ENCODE measurements around the gene SPECC1.
"Not testable (repeated sequence)": the region's sequence is repeated elsewhere in the genome, so short reads cannot be mapped to it uniquely, and the experiment has no call there.

The SPECC1 gene

DNA sequence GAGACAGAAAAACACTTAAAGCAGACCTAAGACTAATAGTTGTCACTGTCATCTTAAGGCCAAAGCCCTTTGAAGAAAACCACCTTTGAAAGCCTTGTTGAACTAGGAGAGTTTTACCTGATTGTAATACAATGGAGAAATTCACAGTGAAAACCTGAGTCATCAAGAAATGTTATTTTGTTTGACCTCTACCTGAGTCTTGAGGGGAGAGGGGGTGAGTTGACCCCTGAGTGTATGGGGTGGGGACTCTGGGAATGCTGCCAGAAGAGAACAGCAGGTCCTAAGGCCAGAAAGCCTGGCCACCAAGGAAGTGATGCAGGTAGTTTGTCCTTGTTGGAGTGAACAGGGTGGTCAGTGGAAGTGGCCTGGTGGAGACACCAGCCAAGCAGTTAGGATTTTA lies 204.3 kb downstream of the SPECC1 start:
- no peak for DNase-seq

DNA sequence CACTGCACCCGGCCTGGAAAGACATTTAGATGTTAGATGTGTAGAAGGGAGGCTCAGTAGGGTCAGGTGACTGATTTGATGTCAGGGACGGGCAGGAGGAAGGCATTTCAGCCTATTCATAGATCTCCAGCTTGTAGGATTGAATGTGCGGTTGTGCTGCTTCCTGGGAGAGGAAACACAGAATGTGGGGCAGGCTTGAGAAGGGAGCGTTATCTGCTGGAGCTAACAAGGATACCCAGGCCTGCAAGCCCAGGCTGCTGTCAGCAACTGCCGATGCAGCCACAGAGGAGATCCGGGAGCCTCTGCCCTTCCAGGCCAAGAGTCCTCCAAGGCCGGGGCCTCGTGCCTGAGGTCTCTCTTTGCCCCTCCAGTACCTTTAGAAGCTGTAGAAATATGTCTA lies 205.6 kb downstream of the SPECC1 start:
- DNase-seq = no peak

DNA sequence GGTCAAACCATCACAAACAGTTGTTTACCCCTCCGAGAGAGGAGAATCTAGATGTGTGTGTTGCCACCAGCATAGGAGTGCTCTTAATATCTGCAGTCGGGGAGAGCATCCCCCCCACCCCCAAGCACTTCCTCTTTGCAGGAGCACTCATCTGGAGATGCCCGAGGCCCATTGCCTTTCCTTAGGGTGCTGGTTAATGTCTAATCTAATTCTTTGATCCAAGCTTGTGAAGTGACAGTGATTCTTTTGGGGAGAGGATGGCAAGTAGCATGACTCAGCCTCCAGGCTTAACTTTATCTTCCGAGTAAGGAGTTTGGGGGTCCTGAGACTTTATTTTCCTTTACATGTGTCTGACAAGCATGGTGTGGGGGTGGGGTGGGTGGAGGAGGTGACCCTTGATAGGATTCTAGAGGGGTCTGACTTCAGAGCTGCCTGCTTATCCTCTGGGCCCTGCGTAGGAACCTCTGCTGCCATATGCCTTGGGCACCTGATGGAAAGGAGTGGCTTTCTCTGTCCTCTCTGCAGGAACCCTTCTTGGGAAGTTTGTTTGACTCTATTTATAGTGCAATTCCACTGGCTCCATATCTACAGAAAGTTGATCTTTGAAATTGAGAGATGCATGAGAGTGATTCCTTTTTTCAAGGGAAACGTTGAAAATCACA lies 207.1 kb downstream of the SPECC1 start:
- DNase-seq = no peak

DNA sequence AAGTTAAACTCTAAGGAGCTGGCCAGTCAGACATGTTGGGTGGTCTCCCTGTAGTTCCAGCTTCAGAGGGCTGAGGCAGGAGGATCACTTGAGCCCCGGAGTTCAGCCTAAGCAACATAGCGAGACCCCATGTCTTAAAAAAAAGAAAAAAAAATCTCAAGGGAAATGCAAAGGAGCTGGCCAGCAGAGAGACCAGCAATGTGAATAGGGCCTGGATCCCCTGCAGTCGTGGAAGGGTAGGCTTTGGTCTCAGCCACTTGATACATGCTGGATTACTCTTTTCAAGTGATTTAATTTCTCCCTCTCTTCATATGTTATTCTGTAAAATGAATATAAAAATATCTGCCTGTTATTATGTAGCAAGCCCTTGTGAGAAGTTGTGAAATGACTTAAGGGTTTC lies 207.7 kb downstream of the SPECC1 start:
- no peak for DNase-seq

DNA sequence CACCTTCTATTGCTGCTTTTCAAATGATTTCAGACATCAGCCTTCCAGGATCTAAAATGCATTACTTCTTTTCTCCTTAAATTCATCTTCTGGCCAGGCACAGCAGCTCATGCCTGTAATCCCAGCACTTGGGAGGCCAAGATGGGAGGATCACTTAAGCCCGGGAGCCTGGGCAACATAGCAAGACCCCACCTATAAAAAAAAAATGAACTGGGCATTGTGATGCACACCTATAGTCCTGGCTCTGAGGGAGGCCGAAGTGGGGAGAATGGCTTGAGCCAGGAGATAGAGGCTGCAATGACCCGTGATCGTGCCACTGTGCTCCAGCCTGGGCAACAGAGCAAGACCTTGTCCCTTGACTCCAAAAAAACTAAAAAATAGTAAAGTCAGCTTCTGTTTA lies 208.5 kb downstream of the SPECC1 start:
- DNase-seq = no peak

DNA sequence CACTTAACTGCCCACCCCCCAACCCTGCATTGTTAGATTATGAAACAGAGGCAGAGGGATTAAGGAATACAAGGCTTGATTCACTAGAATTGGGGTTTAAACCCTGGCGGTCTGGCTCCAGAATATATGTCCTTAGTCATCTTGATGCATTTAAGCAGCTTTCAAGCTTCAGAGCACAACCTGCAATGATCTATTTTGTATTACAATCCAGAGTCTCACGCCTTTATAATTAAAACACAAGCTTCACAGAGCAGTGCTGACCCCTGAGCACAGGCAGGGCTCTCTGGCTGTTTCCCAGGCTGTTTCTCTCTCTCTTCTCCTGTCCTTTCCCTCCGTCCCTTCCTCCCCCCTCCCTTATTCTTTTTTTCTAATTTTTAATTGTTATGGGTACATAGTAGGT lies 209.1 kb downstream of the SPECC1 start:
- DNase-seq = no peak

DNA sequence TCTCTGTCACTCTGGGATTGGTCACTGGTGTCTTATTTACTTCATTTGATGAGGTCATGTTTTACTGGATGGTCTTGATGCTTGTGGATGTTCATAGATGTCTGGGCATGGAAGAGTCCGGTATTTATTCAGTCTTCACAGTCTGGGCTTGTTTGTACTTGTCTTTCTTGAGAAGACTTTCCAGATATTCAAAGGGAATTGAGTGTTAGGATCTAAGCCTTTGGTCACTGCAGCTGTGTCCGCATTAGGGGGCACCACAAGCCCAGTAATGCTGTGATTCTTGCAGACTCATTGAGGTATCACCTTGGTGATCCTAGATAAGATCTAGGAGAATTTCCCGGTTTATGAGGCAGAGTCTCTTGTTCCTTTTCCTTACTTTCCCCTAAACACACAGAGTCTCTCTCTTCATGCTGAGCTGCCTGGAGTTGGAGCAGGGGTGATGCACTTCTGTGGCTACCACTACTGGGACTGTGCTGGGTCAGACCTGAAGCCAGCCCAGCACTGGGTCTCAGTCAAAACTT lies 214.7 kb downstream of the SPECC1 start:
- no peak for DNase-seq

DNA sequence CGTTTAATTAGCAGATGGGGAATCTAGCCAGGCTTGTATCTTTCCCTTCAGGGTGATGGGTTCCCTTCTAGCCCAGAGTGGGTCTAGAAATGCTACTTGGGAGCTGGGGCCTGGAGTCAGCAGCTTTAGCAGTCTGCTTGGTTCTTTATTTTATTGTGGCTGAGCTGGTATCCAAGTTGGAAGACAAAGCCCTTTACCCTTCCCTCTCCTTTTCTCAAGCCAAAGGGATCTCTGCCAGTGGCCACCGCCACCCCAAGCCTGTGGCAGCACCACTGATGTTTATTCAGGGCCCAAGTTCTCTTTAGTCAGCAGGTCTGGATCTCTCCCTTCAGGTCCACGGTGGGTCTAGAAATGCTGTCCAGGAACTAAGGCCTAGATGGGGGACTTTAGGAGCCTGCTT lies 215.2 kb downstream of the SPECC1 start:
- no peak for DNase-seq

DNA sequence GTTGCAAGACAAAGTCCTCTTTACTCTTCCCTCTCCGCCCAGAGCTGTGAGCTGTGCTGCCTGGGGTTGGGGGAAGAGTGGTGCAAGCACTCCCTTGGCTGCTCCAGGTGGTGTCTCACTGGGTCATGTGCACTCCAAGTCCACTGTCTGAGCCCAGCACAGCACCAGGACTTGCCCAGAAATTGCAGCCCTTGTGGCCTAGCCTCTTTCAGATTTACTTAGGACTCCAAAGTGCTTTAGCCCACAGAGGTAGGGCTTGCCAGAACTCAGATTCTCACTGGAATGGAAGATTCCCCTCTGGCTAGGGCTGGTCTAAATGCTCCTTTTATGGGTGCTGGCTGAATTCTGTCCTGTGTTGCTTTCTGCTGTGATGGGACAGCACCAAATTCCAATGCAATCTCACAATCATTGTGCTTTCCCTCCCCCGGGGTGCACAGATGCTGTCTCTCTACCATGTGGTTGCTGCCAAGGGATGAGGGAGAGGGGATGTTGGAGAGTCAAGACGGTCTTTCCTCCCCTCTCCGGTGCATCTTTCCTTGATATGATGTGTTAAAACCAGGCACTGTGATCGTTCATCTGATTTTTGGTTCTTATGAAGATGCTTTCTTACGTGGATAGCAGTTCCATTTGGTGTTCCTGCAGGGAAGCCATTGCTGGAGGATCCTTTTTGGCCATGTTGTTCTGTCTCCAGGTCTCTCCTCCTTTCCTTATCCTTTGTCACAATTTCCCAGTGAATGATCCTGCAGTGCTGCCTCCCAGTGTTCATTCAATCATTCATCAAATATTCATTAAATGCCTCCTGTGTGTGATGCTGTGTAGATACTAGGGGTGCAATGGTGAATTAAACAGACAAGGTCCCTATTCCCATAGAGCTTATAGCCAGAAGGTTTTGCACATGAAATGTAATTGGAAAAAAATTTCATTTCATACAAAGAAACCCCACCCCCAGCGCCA lies 216.3 kb downstream of the SPECC1 start:
- no peak for DNase-seq

DNA sequence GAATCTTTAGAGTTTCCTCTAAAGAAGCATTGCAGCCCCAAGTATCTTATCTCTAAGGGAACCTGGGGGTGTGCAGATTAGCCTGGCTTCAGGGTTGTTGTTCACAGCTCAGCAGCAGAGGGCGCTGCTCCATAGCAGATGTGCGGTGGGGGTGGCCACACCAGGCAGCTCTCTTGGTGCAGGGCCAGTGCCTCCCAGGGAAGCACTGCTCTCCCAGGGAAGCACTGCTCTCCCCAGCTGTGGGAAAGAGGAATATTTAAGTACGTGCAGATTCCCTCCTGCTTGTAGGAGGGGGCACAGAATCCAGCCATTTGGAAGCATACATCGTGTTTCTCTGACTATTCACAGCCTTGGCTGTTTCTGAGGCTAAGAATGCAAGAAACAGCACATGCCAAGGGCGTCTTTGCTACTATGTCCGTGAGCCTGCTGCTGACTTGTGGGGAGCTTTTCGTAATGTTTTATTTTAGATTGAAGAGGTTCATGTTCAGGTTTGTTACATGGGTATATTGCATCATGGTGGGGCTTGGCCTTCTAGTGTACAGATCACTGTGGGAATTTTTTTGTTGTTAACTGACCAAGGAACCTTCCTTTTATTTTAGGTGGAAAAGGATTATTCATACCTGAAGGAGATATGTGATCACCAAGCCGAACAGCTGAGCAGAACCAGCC lies 217.8 kb downstream of the SPECC1 start:
- DNase-seq = peak; percentile 64

DNA sequence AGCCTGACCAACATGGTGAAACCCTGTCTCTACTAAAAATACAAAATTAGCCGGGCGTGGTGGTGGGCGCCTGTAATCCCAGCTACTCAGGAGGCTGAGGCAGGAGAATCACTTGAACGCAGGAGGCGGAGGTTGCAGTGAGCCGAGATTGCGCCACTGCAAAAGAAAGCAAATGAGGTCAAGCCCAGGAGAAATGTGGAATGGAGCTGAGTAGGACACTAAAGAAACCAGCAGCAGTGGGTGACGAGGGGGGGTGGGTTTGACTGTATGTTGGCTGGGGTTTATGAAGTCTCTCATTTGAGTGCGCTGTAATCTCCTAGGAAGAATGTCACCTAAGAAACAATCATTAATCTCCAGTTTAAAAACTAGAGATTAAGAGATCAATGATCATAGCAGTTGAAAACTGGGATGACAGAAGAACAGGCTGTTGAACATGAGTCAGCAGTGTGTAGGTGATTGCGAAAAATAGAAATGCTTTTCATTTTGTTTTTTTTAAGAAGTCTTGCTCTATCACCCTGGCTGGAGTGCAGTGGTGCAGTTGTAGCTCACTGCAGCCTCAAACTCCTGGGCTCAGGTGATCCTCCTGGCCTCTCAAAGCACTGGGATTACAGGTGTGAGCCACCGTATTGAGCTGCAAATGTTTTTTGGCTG lies 218.7 kb downstream of the SPECC1 start:
- DNase-seq = not testable (repeated sequence)

DNA sequence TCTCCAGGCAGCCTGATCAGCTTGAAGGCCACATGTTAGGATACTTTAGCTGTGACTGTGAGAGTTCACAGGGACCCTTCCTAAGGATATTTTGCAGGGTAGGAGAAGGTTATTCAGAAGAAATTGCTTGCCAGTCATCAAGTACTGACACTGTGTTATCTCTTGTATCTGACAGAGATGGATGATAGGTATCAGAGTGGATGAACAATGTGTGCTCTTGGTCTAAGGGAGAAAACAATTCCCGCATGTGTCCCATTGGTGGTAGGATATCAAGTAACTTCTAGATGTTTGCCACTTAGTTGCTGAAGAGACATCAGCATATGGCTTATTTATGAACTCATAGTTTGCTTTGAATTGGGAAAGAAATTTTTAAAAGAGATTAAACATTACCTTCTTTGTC lies 219.3 kb downstream of the SPECC1 start:
- DNase-seq = no peak

DNA sequence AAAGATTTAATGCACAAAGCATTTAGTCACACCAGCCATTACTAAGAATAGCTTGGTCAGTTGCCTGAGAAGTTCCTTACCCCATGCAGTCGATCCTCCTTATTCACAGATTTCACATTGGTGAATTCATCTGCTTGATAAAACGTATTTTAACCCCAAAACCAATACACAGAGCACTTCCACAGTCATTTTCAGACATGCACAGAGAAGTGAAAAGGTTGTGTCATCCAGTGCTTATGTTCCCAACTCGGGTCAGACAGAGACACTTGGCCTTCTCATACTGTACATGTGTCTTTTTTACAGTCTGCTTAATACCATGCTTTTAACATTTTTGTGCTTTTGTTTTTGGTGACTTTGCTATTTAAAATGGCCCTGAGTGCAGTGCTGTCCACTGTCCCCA lies 219.7 kb downstream of the SPECC1 start:
- no peak for DNase-seq

DNA sequence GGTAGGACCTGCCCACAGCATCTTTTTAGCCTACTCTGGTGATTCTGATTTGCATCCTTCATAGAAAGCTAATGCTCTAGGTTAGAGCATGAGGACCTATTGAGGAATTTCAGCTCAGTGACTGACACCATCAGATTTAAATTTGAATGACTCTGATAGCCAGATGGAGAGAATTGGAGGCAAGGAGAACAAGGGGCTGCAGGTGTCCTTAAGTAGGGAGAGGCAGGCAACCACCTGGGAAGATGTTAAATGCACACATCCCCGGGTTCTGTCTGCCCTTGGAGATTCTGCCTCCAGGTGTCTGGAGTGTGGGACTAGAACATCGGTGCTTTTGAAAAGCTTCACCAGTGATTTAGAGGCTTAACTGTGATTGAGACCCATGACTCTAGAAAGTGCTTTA lies 221.8 kb downstream of the SPECC1 start:
- no peak for DNase-seq

DNA sequence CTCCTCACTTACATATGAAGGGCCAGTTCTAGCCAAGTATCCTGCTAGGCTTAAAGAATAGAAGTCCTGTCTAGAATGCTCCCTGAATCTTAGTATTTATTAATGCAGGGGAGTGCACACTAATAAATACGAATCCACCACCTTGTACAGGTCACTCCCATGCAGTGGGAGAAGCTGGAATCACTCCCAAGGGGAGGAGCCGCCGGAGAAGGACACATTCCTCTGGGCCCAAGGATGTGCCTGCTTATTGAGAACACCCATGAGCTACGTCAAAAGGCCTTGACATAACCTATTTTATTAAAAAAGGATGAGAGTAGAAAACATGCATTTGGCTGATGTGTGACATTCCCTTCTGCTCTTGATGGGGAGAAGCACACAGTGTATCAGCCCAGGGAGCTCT lies 223.5 kb downstream of the SPECC1 start:
- no peak for DNase-seq

DNA sequence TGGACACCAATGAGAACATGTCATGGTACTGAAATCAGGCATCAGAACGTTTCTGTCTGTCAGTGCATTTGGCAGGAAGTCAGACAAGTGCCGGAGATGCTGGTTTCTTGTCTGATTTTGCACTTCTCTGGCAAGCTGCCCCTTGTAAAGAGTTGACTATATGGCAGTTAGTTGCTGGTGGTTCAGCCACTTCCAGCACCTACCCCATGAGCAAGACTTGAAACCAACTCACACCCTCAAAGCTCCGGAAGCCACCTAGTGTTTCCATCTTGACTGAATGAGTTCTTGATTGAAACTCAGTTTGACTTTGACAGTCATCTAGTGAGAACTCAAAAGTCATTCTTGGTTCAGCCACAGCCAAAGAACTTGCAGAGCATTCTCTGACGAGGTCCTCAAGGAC lies 225.1 kb downstream of the SPECC1 start:
- peak; percentile 34 for DNase-seq

DNA sequence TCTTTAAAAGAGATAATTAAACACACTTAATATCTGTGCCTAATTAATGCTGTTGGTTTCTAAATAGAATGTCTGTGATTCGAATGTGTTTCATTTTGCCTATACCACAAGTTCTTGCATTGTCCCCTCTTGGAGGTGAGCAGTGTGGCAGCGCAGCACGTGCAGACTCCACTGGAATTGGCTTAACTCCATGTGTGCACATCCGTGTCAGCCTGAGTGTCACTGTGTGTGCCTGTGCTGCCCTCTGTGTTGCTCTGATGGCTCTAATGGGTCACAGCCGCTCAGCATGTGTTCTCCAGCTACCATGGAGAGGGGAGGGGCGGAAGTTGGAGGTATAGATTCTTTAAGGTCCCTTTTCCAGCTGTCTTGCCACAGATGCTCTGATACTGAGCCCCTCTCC lies 226.6 kb downstream of the SPECC1 start:
- DNase-seq = no peak

DNA sequence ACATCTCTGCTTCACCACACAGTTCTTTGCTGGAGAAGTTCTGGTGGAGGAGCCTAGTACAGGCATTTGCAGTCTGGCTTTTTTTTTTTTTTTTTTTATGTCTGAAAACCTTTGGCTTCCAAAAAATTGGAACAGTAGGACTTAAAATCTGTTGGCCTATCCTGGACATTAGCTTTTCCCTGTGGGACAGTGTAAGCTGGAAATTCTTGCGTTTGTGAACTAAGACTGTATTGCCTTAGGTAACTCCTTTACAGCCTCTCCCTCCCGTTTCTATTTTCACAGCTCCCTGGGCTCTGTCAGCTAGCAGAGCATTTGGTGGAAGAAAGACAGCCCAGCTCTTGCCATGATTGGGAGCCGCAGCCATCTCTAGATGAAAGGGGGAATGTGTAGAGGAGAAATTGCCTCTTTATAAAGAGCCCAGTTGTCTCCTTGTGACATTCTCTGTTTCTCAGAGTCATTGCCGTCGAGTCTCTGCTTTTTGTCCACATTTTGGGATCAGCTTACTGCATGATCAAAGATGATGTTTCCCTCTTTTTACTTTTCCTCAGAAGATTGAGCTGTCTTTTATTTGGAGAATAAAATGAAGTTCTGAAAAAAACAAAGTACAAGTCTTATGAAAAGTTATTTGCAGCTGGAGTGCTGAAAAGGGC lies 227.5 kb downstream of the SPECC1 start:
- DNase-seq = no peak

DNA sequence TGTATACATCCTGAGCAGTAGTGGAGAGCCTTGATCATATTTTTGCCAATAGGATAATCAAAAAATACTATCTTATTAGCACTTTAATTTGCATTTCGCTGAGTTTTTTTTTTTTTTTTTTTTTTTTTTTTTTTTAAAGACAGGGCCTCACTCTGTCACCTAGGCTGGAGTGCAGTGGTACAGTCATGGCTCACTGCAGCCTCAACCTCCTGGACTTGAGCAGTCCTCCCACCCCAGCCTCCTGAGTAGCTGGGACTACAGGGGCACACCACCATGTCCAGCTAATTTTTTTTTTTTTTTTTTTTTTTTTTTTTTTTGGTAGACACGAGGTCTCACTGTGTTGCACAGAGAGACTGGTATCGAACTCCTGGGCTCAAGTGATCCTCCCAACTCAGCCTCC lies 230.6 kb downstream of the SPECC1 start:
- DNase-seq = not testable (repeated sequence)

DNA sequence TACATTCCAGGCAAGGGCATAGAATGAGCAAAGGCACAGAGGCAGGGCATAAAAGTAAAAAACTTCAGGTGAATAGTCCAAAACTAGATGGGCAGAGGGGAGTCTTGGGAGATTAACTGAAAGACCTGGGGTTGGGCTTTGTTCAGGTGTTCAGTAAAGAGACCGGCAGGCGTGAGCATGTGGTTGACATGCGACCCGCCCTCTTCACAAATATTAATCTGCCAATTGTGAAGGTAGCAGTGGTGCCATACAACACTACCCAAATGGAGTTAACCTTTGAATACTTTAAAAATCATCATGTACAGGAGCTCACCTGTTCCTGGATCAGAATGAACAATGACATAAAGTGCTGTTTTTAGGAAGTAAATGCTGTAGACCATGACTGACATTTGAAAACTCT lies 232.7 kb downstream of the SPECC1 start:
- no peak for DNase-seq

DNA sequence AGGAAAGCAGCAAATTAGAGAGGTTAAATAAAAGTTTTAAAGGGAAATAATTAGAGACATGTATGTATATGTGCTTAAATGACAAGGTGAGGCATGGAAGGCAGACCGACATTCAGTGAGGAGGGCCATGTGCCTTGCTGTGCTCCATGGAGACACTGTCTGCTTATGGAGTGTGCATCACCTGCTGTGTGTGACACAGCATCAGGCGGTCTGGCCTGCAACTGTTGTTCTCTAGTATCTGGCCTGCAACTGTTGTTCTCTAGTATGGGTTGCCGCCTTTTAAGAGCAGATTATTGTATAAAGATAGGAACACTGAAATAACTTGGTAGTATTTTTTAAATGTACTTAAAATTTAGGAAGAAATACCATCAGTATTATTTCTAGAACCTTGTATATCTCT lies 233.1 kb downstream of the SPECC1 start:
- no peak for DNase-seq

DNA sequence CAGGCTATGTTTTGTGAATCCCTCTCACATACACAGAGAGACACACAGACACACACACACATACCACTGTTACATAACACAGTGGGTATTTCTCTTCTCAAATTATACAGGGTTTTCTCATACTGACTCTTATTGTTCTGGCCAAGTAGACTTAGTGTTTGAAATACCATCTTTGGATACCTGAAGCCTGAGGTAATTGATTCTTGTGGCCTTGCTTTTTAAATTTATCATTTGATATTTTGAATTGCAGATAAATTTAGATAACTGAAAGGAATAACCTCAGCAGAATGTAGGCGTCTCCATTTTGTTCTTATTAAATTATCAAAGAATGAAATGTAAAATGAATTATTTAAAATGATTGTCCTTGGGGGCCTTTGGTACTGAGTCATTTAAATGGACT lies 234.4 kb downstream of the SPECC1 start:
- DNase-seq = no peak

DNA sequence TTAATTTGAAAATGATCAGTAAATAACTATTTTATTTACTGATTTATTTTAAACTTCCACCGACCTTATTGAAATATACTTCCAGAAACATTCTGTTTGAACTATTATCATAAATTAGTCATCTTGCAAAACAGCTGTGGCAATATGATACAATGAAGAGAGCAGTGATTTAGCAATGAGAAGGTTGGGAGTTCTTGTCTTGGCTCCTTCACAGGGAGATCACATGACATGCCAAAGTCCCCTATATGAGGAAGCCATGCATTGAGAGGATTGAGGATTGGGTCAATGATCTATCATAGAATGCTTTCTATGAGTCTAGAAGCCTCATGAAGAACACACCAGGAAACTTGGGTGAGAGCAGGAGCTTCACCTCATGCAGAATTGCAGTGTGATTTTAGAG lies 235.5 kb downstream of the SPECC1 start:
- DNase-seq = no peak
